WTC11 (cell line): ENCODE measurements around the gene PRR14. TPM values are rescaled to one million over a fixed set of nuclear protein-coding genes. Genes with fewer than 3 reads are reported as not detected.

ENCODE experiments used
- ATAC-seq: fragments of 200-7000 bp; cut with Tn5 transposase; 2 replicates; pipeline ENCODE4 v1.10.0; 2021; ENCODE audit warnings: mild to moderate bottlenecking, moderate library complexity
- CTCF ChIA-PET: fragments of 300-600 bp; sonication (Branson Sonifier 250); formaldehyde crosslinking; loops from one replicate; lab custom pipeline; 2021; ENCODE audit warnings: antibody characterized with exemption; lab: Charles Lee
- POLR2A ChIA-PET: fragments of 350-600 bp; sonication (Branson Sonifier 250); formaldehyde crosslinking; loops from one replicate; lab custom pipeline; 2021; ENCODE audit warnings: antibody characterized with exemption; lab: Charles Lee
- DNase-seq: peaks from one replicate; pipeline ENCODE4 v3.0.0; 2021; ENCODE audit warnings: low spot score
- H3K27ac Mint-ChIP-seq: 2 replicates; pipeline ENCODE4 v1.8.0; 2021; ENCODE audit warnings: mixed read lengths
- H3K27me3 Mint-ChIP-seq: 2 replicates; pipeline ENCODE4 v1.8.0; 2021; ENCODE audit warnings: low read depth, mild to moderate bottlenecking, moderate library complexity, mixed read lengths
- H3K36me3 Mint-ChIP-seq: 2 replicates; pipeline ENCODE4 v1.8.0; 2021; ENCODE audit warnings: mixed read lengths
- H3K4me1 Mint-ChIP-seq: 2 replicates; pipeline ENCODE4 v1.8.0; 2022; ENCODE audit warnings: mixed read lengths
- H3K4me3 Mint-ChIP-seq: 2 replicates; pipeline ENCODE4 v1.8.0; 2021; ENCODE audit warnings: mild to moderate bottlenecking, moderate library complexity, mixed read lengths
- H3K9me3 Mint-ChIP-seq: 2 replicates; pipeline ENCODE4 v1.8.0; 2021; ENCODE audit warnings: mixed read lengths
- CDX4 ChIP-seq: fragments of 250-450 bp; sonication (Bioruptor Pico); IDR thresholded peaks from 2 replicates; pipeline ENCODE4 v1.9.0; 2021; ENCODE audit warnings: moderate library complexity, mild to moderate bottlenecking, inconsistent platforms, borderline replicate concordance
- E2F1 ChIP-seq: sonication (generic); formaldehyde crosslinking; IDR thresholded peaks from 2 replicates; pipeline ENCODE4 v1.8.0; 2022; ENCODE audit warnings: mild to moderate bottlenecking, missing genetic modification reagents
- ETV6 ChIP-seq: sonication (generic); formaldehyde crosslinking; IDR thresholded peaks from 2 replicates; pipeline ENCODE4 v1.8.1; 2022; ENCODE audit warnings: mild to moderate bottlenecking, missing genetic modification reagents
- FOXK1 ChIP-seq: sonication (generic); formaldehyde crosslinking; IDR thresholded peaks from 2 replicates; pipeline ENCODE4 v1.8.0; 2022; ENCODE audit warnings: mild to moderate bottlenecking, moderate library complexity, missing genetic modification reagents
- IRF2 ChIP-seq: sonication (generic); formaldehyde crosslinking; IDR thresholded peaks from 2 replicates; pipeline ENCODE4 v1.8.0; 2022; ENCODE audit warnings: low read depth, missing genetic modification reagents, borderline replicate concordance
- JAZF1 ChIP-seq: fragments of 250-450 bp; sonication (Bioruptor Pico); IDR thresholded peaks from 2 replicates; pipeline ENCODE4 v1.9.0; 2021; ENCODE audit warnings: moderate library complexity, mild to moderate bottlenecking, inconsistent platforms
- PREB ChIP-seq: sonication (generic); formaldehyde crosslinking; IDR thresholded peaks from 2 replicates; pipeline ENCODE4 v1.8.1; 2022; ENCODE audit warnings: mild to moderate bottlenecking, missing genetic modification reagents, moderate library complexity, borderline replicate concordance
- USF2 ChIP-seq: sonication (generic); formaldehyde crosslinking; IDR thresholded peaks from 2 replicates; pipeline ENCODE4 v1.8.1; 2023; ENCODE audit warnings: mild to moderate bottlenecking, missing genetic modification reagents, moderate library complexity
- ZMAT4 ChIP-seq: fragments of 250-450 bp; sonication (Bioruptor Pico); IDR thresholded peaks from 2 replicates; pipeline ENCODE4 v1.9.0; 2021; ENCODE audit warnings: mild to moderate bottlenecking
- ZNF138 ChIP-seq: sonication (generic); formaldehyde crosslinking; conservative IDR thresholded peaks from 2 replicates; pipeline ENCODE4 v1.8.1; 2022; ENCODE audit warnings: mild to moderate bottlenecking, moderate library complexity, missing genetic modification reagents
- ZNF317 ChIP-seq: sonication (generic); formaldehyde crosslinking; IDR thresholded peaks from 2 replicates; pipeline ENCODE4 v1.8.1; 2023; ENCODE audit warnings: low read depth, mild to moderate bottlenecking, moderate library complexity, missing genetic modification reagents, borderline replicate concordance
- ZNF416 ChIP-seq: fragments of 250-450 bp; sonication (Bioruptor Pico); IDR thresholded peaks from 2 replicates; pipeline ENCODE4 v1.9.0; 2021; ENCODE audit warnings: mild to moderate bottlenecking, inconsistent platforms
- total RNA-seq: library from RNA; stranded (reverse); gene quantifications from 3 replicates; pipeline ENCODE4 v1.2.3, GENCODE V29; 2021
- TF ChIP-seq, protein P1 (sequence below): sonication (generic); formaldehyde crosslinking; IDR thresholded peaks from 2 replicates; pipeline ENCODE4 v1.8.0; 2022; ENCODE audit warnings: missing genetic modification reagents
- TF ChIP-seq, protein P2 (sequence below): sonication (generic); formaldehyde crosslinking; IDR thresholded peaks from 2 replicates; pipeline ENCODE4 v1.8.0; 2023; ENCODE audit warnings: mild to moderate bottlenecking, missing genetic modification reagents
- TF ChIP-seq, protein P3 (sequence below): sonication (generic); formaldehyde crosslinking; IDR thresholded peaks from 2 replicates; pipeline ENCODE4 v1.8.1; 2023; ENCODE audit warnings: mild to moderate bottlenecking, missing genetic modification reagents
- TF ChIP-seq, protein P4 (sequence below): sonication (generic); formaldehyde crosslinking; IDR thresholded peaks from 2 replicates; pipeline ENCODE4 v1.8.0; 2022; ENCODE audit warnings: mild to moderate bottlenecking, missing genetic modification reagents

Gene PRR14
- total RNA-seq, 1 experiment from 2014 or later: 21.9 TPM

DNA sequence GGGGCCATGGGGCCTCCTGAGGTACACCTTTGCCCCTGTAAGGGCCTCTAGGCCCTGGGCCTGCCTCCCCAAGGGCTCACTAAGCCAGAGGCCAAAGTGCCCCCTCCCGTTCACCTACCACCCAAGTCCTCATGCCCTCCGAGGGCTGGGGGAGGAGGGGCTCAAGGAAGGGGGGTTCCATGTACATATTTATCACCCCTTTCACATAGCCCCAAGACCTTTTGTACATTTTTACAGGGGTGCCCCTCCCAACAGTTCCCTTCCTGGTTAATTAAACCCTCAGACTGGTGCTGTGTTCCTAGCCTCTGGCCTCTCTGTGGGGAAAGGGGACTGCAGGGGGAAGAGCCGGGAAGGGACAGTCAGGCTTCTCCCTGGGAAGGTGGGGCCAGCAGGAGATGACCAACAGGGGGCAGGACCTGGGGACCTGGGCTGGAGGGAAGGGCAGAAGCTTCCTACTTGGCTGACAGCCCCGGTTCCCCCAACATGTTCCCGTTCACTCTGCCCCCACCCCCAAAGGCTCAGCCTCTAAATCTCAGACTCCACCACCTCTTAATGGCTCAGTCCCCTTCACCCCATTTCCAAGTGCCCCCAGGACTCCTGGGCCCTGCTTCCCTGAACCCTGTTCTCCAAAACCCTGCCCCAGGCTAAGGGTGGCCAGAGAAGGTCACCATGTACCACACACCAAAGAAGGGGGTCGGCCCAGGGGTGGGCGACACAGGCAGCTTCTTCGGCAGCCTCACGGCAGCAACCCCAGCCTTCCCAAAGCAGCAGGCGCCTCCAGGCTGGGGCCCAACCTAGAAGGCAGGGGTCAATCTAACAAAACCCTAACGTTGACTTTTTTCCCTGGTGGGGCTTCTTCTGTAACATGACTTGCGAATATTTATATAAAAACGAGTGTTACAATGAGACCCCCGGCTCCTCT, 19.4 kb downstream of the PRR14 start (continued):
- TF ChIP-seq, protein P1, sequence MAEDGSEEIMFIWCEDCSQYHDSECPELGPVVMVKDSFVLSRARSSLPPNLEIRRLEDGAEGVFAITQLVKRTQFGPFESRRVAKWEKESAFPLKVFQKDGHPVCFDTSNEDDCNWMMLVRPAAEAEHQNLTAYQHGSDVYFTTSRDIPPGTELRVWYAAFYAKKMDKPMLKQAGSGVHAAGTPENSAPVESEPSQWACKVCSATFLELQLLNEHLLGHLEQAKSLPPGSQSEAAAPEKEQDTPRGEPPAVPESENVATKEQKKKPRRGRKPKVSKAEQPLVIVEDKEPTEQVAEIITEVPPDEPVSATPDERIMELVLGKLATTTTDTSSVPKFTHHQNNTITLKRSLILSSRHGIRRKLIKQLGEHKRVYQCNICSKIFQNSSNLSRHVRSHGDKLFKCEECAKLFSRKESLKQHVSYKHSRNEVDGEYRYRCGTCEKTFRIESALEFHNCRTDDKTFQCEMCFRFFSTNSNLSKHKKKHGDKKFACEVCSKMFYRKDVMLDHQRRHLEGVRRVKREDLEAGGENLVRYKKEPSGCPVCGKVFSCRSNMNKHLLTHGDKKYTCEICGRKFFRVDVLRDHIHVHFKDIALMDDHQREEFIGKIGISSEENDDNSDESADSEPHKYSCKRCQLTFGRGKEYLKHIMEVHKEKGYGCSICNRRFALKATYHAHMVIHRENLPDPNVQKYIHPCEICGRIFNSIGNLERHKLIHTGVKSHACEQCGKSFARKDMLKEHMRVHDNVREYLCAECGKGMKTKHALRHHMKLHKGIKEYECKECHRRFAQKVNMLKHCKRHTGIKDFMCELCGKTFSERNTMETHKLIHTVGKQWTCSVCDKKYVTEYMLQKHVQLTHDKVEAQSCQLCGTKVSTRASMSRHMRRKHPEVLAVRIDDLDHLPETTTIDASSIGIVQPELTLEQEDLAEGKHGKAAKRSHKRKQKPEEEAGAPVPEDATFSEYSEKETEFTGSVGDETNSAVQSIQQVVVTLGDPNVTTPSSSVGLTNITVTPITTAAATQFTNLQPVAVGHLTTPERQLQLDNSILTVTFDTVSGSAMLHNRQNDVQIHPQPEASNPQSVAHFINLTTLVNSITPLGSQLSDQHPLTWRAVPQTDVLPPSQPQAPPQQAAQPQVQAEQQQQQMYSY (CRISPR knock-in tag): no peak
- TF ChIP-seq ZMAT4 (CRISPR knock-in tag) (no peak), FOXK1 (CRISPR knock-in tag) (no peak), CDX4 (no peak), PREB (CRISPR knock-in tag) (no peak), ZNF416 (no peak)

DNA sequence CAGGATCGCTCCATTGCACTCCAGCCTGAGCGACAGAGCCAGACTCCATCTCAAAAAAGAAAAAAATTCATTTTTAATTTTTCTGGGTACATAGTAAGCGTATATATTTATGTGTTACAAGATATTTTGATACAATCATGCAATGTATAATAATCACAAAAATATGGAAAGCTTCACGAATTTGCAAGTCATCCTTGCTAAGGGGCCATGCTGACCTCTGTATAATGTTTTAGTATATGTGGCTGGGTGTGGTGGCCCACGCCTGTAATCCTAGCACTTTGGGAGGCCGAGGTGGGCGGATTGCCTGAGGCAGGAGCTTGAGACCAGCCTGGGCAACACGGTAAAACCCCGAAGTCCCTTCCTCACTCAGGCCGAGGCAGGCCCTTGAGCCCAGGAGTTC, 24.4 kb downstream of the PRR14 start:
- no peak for DNase-seq
- Mint-ChIP-seq H3K4me1 (peaks cover 5% of the 10 kb centered on the region; the same call in 1 of the 2 replicates), H3K4me3 (no peak overlapping the region), H3K36me3 (no peaks in the 10 kb centered on the region), H3K9me3 (no peaks in the 10 kb centered on the region), H3K27ac (no peak overlapping the region), H3K27me3 (peaks cover 99% of the 10 kb centered on the region)
- POLR2A ChIA-PET: interaction anchor here (0.5 kb wide), 1 partner anchor 525 kb away, joined by 4 read pairs; no protein-coding TSS in a partner anchor
- CTCF ChIA-PET: no interaction called here
- no peak for ATAC-seq
- TF ChIP-seq IRF2 (CRISPR knock-in tag) (no peak), E2F1 (no peak)
- TF ChIP-seq, protein P2, sequence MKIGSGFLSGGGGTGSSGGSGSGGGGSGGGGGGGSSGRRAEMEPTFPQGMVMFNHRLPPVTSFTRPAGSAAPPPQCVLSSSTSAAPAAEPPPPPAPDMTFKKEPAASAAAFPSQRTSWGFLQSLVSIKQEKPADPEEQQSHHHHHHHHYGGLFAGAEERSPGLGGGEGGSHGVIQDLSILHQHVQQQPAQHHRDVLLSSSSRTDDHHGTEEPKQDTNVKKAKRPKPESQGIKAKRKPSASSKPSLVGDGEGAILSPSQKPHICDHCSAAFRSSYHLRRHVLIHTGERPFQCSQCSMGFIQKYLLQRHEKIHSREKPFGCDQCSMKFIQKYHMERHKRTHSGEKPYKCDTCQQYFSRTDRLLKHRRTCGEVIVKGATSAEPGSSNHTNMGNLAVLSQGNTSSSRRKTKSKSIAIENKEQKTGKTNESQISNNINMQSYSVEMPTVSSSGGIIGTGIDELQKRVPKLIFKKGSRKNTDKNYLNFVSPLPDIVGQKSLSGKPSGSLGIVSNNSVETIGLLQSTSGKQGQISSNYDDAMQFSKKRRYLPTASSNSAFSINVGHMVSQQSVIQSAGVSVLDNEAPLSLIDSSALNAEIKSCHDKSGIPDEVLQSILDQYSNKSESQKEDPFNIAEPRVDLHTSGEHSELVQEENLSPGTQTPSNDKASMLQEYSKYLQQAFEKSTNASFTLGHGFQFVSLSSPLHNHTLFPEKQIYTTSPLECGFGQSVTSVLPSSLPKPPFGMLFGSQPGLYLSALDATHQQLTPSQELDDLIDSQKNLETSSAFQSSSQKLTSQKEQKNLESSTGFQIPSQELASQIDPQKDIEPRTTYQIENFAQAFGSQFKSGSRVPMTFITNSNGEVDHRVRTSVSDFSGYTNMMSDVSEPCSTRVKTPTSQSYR: no peak

DNA sequence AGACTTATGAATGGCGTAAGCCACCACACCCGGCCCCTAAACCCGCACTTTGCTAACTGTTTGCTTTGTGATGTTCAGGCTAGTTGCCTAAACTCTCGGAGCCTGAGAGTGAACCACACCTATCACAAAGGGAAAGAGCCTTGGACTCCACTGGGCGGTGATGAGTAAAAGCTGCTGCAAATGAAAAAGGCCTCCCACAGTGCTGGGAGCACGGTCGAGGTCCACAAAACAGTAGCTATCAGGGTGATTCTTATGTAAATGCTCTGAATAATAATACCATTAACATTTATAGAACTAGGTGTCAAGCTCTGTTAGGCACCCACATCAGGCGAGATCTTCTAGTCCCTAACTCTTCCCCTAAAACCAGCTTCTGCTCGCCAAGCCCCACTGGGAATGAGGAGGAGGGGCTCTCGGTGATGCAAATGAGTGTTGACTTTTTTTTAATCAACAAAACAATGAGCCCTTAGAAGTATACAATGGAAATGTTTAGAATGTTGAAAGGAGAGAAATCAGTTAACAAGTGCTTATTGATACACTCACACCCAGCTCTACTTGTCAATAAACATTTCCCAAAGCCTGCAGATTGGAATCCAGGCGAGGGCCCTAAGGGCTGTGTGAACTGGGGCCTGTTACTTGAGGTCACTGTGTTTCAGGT, 27.3 kb downstream of the PRR14 start:
- CTCF ChIA-PET: interaction anchor here (0.6 to 2.1 kb wide), 14 partner anchors 12 to 586 kb away, joined by 3 to 40 read pairs (median 4); partner anchors contain the start of genes DCTPP1, FBRS, PHKG2 and PRR14
- POLR2A ChIA-PET: interaction anchor here (0.9 to 1.4 kb wide), 10 partner anchors 14 to 83 kb away, joined by 3 to 6 read pairs (median 3); partner anchors contain the start of genes CFAP119, FBRS, PHKG2 and PRR14
- Mint-ChIP-seq H3K36me3 (no peaks in the 10 kb centered on the region), H3K4me3 (no peak overlapping the region), H3K27ac (no peak overlapping the region), H3K4me1 (peaks cover 5% of the 10 kb centered on the region; the same call in 1 of the 2 replicates), H3K27me3 (peaks cover 99% of the 10 kb centered on the region), H3K9me3 (no peaks in the 10 kb centered on the region)
- peak; percentile 94 for ATAC-seq
- DNase-seq: peak; percentile 72
- TF ChIP-seq, protein P3, sequence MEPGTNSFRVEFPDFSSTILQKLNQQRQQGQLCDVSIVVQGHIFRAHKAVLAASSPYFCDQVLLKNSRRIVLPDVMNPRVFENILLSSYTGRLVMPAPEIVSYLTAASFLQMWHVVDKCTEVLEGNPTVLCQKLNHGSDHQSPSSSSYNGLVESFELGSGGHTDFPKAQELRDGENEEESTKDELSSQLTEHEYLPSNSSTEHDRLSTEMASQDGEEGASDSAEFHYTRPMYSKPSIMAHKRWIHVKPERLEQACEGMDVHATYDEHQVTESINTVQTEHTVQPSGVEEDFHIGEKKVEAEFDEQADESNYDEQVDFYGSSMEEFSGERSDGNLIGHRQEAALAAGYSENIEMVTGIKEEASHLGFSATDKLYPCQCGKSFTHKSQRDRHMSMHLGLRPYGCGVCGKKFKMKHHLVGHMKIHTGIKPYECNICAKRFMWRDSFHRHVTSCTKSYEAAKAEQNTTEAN (CRISPR knock-in tag): no peak
- TF ChIP-seq ETV6 (CRISPR knock-in tag): peak; percentile 58; the same call in 1 of the 2 replicates
- no peak for TF ChIP-seq JAZF1 (CRISPR knock-in tag)
- no peak for TF ChIP-seq ZNF317 (CRISPR knock-in tag)
- TF ChIP-seq, protein P4, sequence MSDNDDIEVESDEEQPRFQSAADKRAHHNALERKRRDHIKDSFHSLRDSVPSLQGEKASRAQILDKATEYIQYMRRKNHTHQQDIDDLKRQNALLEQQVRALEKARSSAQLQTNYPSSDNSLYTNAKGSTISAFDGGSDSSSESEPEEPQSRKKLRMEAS (CRISPR knock-in tag): peak; percentile 50; the same call in 1 of the 2 replicates
- no peak for TF ChIP-seq USF2 (CRISPR knock-in tag)
- no peak for TF ChIP-seq ZNF138 (CRISPR knock-in tag)
